OCI-LY1 (cell line): ENCODE measurements around the gene MLXIP.
"Not testable (repeated sequence)": the region's sequence is repeated elsewhere in the genome, so short reads cannot be mapped to it uniquely, and the experiment has no call there.

Experiments
- CTCF ChIP-seq: fragments of 200-600 bp; sonication (generic), shearing (Covaris generic); IDR thresholded peaks from 2 replicates; pipeline ENCODE4 v1.5.1; 2017; ENCODE audit warnings: mild to moderate bottlenecking, antibody characterized with exemption, low read length, moderate library complexity, mixed read lengths
- EZH2 ChIP-seq: fragments of 200-600 bp; sonication (generic), shearing (Covaris generic); IDR thresholded peaks from 2 replicates; pipeline ENCODE4 v1.8.0; 2017; ENCODE audit warnings: borderline replicate concordance, mixed run types, mild to moderate bottlenecking, antibody characterized with exemption, low read length, moderate library complexity, mixed read lengths

DNA sequence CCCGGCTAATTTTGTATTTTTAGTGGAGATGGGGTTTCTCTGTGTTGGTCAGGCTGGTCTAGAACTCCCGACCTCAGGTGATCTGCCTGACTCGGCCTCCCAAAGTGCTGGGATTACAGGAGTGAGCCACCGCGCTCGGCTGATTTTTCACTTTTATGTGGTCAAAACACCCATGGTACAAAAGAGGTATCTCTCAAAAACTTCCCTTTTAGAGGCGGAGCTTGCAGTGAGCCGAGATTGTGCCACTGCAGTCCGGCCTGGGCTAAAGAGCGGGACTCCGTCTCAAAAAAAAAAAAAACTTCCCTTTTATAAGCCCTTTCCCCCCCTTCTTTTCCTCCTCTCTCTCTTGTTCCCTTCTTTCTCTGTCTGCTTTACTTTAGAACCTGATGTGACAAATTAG lies 26.9 kb downstream of the MLXIP start:
- TF ChIP-seq CTCF, EZH2: not testable (repeated sequence)
